ENCODE data around the gene GRIK3.

GRIK3 gene

DNA sequence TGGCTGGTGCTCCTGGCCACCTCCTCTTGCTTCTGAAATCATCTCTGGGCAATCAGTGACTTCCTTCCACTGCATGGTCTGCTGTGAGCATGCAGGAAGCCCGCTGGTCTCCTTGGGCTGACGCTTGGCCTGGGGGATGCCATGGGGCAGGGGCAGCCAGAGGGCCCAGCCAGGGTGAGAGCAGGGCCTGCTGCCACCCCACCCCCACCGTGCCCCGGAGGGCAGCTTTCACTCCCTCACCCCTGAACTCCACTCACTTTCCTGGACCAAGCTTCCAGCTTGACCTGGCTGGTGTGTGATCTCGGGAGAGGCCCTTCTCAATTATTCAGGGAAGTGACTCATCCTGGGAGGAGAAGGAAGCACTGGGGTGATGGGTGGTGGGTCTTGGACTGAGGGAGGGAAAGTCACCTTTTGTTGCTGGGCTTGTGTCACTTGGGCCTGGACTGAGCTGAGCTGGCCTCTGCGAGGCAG, 281.4 kb downstream of the GRIK3 start:
- DNase-seq, result no peak

DNA sequence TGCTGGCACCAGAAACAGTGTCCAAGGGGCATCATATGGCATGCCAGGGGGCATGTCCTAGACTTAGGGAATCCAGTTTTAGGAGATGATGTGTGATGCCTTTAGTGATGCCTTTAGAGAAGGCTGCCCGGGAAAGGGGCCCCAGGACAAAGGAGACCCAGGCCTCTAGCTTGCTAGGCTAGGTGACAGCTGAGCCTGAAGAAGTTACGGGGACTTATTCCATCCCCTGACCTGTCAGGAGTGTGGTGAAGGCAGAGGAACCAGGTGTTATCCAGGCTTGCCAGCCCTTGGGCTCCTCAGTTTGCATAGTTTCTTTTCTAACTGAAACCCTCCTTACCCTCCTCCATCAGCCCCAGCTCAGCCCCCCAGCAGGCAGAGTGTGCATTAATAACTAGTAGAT, 281.9 kb downstream of the GRIK3 start:
- DNase-seq, result no peak

DNA sequence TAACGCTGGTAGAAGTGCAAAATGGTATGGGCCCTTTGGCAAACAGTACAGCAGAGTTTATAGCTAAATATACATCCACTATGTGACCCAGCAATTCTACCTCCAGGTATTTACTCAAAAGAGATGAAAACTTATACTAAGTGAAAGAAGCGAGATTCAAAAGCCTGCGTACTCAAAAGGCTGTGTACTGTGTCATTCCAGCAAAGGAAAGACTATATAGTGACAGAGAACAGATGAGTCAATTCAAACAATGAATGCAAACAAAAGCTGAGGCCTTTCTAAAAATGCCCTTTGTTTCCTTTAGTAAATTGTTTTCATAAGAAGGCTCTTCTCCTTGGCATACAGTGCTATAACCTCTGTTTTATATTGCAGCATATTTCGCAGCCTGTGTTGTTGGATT, 282.8 kb downstream of the GRIK3 start:
- DNase-seq, result no peak

DNA sequence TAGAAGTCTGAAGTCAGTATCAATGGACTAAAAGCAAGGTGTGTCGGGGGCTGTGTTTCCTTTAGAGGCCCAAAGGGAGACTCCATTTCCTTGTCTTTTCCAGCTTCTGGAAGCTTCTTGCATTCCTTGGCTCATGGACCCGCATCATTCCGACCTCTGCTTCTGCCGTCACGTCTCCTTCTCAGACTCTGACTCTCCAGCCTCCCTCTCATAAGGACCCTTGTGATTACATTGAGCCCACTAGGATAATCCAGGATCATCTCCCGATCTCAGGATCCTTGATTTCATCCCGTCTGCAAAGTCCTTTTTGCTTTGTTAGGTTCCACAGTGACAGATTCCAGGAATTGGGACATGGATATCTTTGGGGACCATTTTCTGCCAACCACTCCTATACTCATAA, 285.8 kb downstream of the GRIK3 start:
- DNase-seq, result no peak

All from NCI-H446 treated with DMSO at 0.1 percent for 48 hours (cell line).